Ramos (cell line): ENCODE data around the gene RND3.

Source experiments
- in situ Hi-C: fragments of 300-500 bp; cut with MboI; formaldehyde crosslinking; loops from one replicate; pipeline ENCODE4 v1.14.3; 2022; ENCODE audit warnings: low sequenced_read_pairs; ENCODE audit not compliant: unreplicated experiment

Gene RND3

GRCh38 chr2:150487537-150488429 is at the start of gene RND3:
Gene RND3, minus strand, starts transcription at chr2:150487667. Its CDS starts 250 bp downstream, at chr2:150487417.
- in situ Hi-C loops, result no loop called here

GRCh38 chr2:150535176-150535575 is 47.7 kb upstream of the RND3 start:
- in situ Hi-C loops, result no loop called here

- in situ Hi-C loops, result no loop called here
These were observed 45.4 kb upstream of the RND3 start for GRCh38 chr2:150532879-150533278.

- in situ Hi-C loops, result no loop called here
These were observed 44.6 kb upstream of the RND3 start for GRCh38 chr2:150532020-150532419.

GRCh38 chr2:150531591-150531990 is 44.1 kb upstream of the RND3 start:
- in situ Hi-C loops, result no loop called here

GRCh38 chr2:150530168-150530567 is 42.7 kb upstream of the RND3 start:
- in situ Hi-C loops, result no loop called here

GRCh38 chr2:150528861-150529801 is 41.7 kb upstream of the RND3 start:
- in situ Hi-C loops, result no loop called here

GRCh38 chr2:150526827-150527226 is 39.4 kb upstream of the RND3 start:
- in situ Hi-C loops, result no loop called here

- in situ Hi-C loops, result no loop called here
These were observed 38.5 kb upstream of the RND3 start for GRCh38 chr2:150526006-150526405.

- in situ Hi-C loops, result no loop called here
These were observed 34.8 kb upstream of the RND3 start for GRCh38 chr2:150522269-150522668.

GRCh38 chr2:150520887-150521664 is 33.6 kb upstream of the RND3 start:
- in situ Hi-C loops, result no loop called here

GRCh38 chr2:150520033-150520432 is 32.6 kb upstream of the RND3 start:
- in situ Hi-C loops, result no loop called here

GRCh38 chr2:150517951-150518680 is 30.6 kb upstream of the RND3 start:
- in situ Hi-C loops, result no loop called here

GRCh38 chr2:150513647-150514046 is 26.2 kb upstream of the RND3 start:
- in situ Hi-C loops, result no loop called here

GRCh38 chr2:150508497-150509137 is 21.1 kb upstream of the RND3 start:
- in situ Hi-C loops, result no loop called here

GRCh38 chr2:150507071-150507470 is 19.6 kb upstream of the RND3 start:
- in situ Hi-C loops, result no loop called here

- in situ Hi-C loops, result no loop called here
These were observed 17.7 kb upstream of the RND3 start for GRCh38 chr2:150505178-150505577.

GRCh38 chr2:150495993-150496627 is 8.6 kb upstream of the RND3 start:
- in situ Hi-C loops, result no loop called here

- in situ Hi-C loops, result no loop called here
These were observed 7.5 kb upstream of the RND3 start for GRCh38 chr2:150495001-150495400.
